ENCODE measurements around the gene NAALADL2. TPM values are rescaled to one million over a fixed set of nuclear protein-coding genes. Genes with fewer than 3 reads are reported as not detected.
A peak's percentile ranks its signal among the peaks of the same experiment; 100 is the strongest.

The NAALADL2 gene
- total RNA-seq, 1 experiment from 2014 or later, result 5.1 TPM

GRCh38 chr3:175839366-175840005 lies 980.4 kb downstream of the NAALADL2 start:
- DNase-seq (ENCODE audit: low read depth), result no peak

DNA sequence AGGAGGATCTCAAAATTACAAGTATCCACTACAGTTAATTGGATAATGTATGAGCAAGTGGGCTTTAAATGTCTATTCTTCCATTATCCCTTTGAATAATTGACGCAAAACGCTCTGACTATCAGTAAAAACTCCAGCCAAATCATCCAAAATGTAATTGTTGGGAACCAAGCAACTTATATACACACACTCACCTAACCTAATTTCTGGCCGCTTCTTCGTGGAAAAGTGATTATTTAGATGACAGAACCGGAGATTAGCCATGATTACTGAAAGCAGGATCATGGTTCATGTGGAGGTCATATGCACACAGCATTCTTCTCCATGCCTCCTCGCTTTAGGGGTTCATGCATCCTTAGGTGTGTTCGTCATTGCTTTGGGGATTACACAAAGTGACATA lies 992.4 kb downstream of the NAALADL2 start:
- DNase-seq (ENCODE audit: low read depth), result no peak

GRCh38 chr3:175852560-175852959 lies 993.4 kb downstream of the NAALADL2 start:
- no peak for DNase-seq (ENCODE audit: low read depth)

DNA sequence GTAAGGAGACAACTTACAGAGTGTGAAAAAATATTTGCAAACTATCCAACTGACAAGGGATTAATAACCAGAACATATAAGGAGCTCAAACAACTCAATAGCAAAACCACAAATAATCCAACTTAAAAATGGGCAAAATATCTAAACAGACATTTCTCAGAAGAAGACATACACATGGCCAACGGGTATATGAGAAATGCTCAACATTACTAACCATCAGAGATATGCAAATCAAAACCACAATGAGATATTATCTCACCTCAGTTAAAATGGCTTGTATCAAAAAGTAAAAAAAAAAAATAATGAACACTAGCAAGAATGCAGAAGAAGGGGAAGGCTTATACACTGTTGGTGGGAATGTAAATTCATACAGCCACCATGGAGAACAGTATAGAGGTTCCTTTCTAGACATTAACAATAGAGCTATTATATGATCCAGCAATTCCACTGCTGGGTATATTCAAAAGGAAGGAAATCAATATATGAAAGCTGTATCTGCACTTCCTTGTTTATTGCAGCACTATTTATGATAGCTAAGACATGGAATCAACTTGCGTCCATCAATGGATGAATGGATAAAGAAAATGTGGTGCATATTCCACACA lies 998.6 kb downstream of the NAALADL2 start:
- peak; percentile 77 for DNase-seq (ENCODE audit: low read depth)
